ENCODE data around the gene AKR1B1. TPM values are rescaled to one million over a fixed set of nuclear protein-coding genes. Genes with fewer than 3 reads are reported as not detected.
A peak's percentile ranks its signal among the peaks of the same experiment; 100 is the strongest.

Gene AKR1B1
- total RNA-seq (2021) (104 and 111 TPM in 2 replicates), Bru-seq, nascent RNA (percentile 61 among the genes with signal in this experiment), BruChase-seq, experiment 1, labeled RNA remaining after a 2-hour chase (percentile 51 among the genes with signal in this experiment), BruChase-seq, experiment 2, labeled RNA remaining after a 6-hour chase (percentile 58 among the genes with signal in this experiment)
- long read RNA-seq, transcript AKR1B1-201 (10 exons, 1,409 nt) = major isoform, 104 of 124 reads
- long read RNA-seq, partial matches to known transcripts = 12 of 124 reads
- long read RNA-seq, other reads (novel, unspliced or antisense) = 7 of 124 reads

DNA sequence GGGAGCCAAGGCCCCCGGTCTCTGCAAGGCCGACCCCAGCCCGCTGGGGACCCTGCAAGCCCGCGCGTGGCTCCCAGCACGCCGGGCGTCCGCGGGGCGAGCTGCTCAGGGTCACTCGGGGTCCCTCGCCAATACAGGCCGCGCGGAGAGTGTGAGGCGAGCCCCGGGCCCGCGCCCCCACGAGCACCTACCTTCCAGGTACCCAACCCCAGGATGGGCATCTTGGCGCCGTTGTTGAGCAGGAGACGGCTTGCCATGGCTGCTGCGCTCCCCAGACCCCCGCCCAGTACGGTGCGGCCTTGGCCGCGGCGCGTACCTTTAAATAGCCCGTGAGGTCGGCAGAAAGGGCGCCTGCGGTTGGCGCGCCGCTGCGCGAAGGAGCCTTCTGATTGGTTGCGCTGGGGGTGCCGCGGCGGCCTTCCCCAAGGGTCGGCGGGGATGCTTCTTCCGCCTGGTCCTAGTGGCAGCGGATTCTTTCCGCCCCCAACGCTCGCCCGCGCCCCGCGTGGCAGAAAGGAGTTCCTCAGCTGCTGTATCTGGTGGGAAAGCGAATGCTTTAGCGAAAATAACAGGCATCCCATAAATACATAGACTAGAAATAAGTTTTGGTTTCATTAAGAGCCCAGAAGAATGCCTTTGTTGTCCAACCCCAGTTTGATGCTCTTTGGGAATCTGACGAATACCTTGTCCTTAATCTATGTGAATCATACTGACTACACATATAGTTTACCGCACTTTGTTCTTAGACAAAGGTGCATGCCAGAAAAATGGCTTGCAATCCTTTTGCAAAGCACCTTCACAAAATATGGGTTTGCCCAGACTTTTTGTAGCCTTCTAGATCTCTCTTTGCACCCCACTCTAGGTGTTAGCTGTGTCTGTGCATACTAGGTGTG is at the start of gene AKR1B1:
TSS of gene AKR1B1 (minus strand) at position 295 of the 893 bp plus-strand sequence. CDS start at position 257, 38 bp downstream.
- no TSS peak for BruUV-seq (replicated peaks)
- peak; percentile 96 for DNase-seq (ENCODE audit: low spot score)
- Histone ChIP-seq H3K27me3 (replicated peaks; ENCODE audit: insufficient read depth, low read depth, low read length, poor library complexity) (no peaks in the 10 kb centered on the region), H3K9me3 (ENCODE audit: low read depth, low read length, poor library complexity, severe bottlenecking) (peaks cover 1% of the 10 kb centered on the region), H3K4me1 (ENCODE audit: insufficient read depth, low read length, poor library complexity, severe bottlenecking) (peaks cover 5% of the 10 kb centered on the region), H3K36me3 (ENCODE audit: insufficient read depth, low read length, poor library complexity, severe bottlenecking) (no peaks in the 10 kb centered on the region), H3K27ac (ENCODE audit: low read depth, low read length, poor library complexity, severe bottlenecking) (peak within 1 kb of the TSS; percentile 65), H3K4me3 (ENCODE audit: low read depth, low read length, poor library complexity, severe bottlenecking) (peak within 1 kb of the TSS; percentile 85)
- ChIA-PET CTCF (no interaction called here), POLR2A (ENCODE audit: low non-redundant PET) (no interaction called here)
- TF ChIP-seq EZH2 (IDR thresholded peaks at IDR 0.05; ENCODE audit: borderline replicate concordance, low read depth, low read length, poor library complexity, severe bottlenecking) = no peak
- TF ChIP-seq, protein P1, sequence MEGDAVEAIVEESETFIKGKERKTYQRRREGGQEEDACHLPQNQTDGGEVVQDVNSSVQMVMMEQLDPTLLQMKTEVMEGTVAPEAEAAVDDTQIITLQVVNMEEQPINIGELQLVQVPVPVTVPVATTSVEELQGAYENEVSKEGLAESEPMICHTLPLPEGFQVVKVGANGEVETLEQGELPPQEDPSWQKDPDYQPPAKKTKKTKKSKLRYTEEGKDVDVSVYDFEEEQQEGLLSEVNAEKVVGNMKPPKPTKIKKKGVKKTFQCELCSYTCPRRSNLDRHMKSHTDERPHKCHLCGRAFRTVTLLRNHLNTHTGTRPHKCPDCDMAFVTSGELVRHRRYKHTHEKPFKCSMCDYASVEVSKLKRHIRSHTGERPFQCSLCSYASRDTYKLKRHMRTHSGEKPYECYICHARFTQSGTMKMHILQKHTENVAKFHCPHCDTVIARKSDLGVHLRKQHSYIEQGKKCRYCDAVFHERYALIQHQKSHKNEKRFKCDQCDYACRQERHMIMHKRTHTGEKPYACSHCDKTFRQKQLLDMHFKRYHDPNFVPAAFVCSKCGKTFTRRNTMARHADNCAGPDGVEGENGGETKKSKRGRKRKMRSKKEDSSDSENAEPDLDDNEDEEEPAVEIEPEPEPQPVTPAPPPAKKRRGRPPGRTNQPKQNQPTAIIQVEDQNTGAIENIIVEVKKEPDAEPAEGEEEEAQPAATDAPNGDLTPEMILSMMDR (conservative IDR thresholded peaks at IDR 0.05; ENCODE audit: low read depth, low read length) = peak; percentile 75
- intact Hi-C loops (cut with micrococcal nuclease; ENCODE audit: unreplicated experiment) = no loop called here

DNA sequence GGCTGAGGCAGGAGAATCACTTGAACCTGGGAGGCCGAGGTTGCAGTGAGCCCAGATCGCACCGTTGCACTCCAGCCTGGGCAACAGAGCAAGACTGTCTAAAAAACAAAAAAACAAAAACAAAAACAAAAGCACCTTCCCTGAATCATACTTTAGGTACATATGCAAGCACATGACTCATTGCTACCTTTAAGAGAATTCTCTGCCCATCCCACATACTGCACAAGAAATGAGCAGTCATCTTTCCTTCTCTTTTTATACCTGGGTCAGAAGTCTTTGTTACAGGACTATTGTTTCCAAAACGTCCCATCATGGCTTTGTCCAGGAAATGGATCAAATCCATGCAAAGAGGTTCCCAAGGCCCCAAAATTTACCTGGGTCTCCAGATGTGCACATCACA is 47.0 kb upstream of the AKR1B1 start:
- intact Hi-C loops (cut with micrococcal nuclease; ENCODE audit: unreplicated experiment) = no loop called here
- ChIA-PET CTCF (no interaction called here), POLR2A (ENCODE audit: low non-redundant PET) (no interaction called here)
- DNase-seq (ENCODE audit: low spot score) = no peak
- H3K27ac ChIP-seq (ENCODE audit: low read depth, low read length, poor library complexity, severe bottlenecking) = no peak overlapping the region
- BruUV-seq (replicated peaks) = no TSS peak
- TF ChIP-seq EZH2 (IDR thresholded peaks at IDR 0.05; ENCODE audit: borderline replicate concordance, low read depth, low read length, poor library complexity, severe bottlenecking) = no peak
- TF ChIP-seq, protein P1 (conservative IDR thresholded peaks at IDR 0.05; ENCODE audit: low read depth, low read length) = no peak
- H3K36me3 ChIP-seq (ENCODE audit: insufficient read depth, low read length, poor library complexity, severe bottlenecking) = no peaks in the 10 kb centered on the region
- no peaks in the 10 kb centered on the region for H3K9me3 ChIP-seq (ENCODE audit: low read depth, low read length, poor library complexity, severe bottlenecking)
- no peaks in the 10 kb centered on the region for H3K4me1 ChIP-seq (ENCODE audit: insufficient read depth, low read length, poor library complexity, severe bottlenecking)
- H3K27me3 ChIP-seq (replicated peaks; ENCODE audit: insufficient read depth, low read depth, low read length, poor library complexity) = peaks cover 3% of the 10 kb centered on the region
- no peak overlapping the region for H3K4me3 ChIP-seq (ENCODE audit: low read depth, low read length, poor library complexity, severe bottlenecking)

DNA sequence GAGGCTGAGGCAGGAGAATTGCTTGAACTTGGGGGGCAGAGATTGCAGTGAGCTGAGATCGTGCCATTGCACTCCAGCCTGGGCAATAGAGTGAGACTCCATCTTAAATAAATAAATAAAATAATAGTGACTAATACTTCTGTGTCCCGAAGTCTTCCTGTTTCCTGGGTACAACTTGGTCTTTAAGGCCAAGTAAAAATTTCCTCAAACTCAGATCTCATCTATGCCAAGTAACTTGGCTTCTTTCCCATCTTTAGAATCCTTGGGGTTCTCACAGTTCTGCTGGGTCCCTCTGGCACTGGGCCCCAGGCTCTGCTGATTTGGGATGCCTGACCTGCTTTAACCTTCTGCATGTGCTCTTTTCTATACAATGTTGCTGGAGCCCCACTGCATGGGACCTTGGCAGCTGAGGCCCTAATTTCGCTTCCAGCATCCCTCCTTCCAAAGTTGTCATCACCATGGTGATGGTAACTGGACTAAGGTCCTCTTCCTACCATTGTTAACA is 45.8 kb upstream of the AKR1B1 start:
- ChIA-PET POLR2A (ENCODE audit: low non-redundant PET) (no interaction called here), CTCF (no interaction called here)
- no peak for DNase-seq (ENCODE audit: low spot score)

More for the DNA sequence above, 45.8 kb upstream of the AKR1B1 start:
- no TSS peak for BruUV-seq (replicated peaks)
- Histone ChIP-seq H3K36me3 (ENCODE audit: insufficient read depth, low read length, poor library complexity, severe bottlenecking) (no peaks in the 10 kb centered on the region), H3K4me1 (ENCODE audit: insufficient read depth, low read length, poor library complexity, severe bottlenecking) (no peaks in the 10 kb centered on the region), H3K4me3 (ENCODE audit: low read depth, low read length, poor library complexity, severe bottlenecking) (no peak overlapping the region), H3K9me3 (ENCODE audit: low read depth, low read length, poor library complexity, severe bottlenecking) (no peaks in the 10 kb centered on the region), H3K27me3 (replicated peaks; ENCODE audit: insufficient read depth, low read depth, low read length, poor library complexity) (peaks cover 6% of the 10 kb centered on the region), H3K27ac (ENCODE audit: low read depth, low read length, poor library complexity, severe bottlenecking) (no peak overlapping the region)
- intact Hi-C loops (cut with micrococcal nuclease; ENCODE audit: unreplicated experiment) = no loop called here
- TF ChIP-seq, protein P1 (conservative IDR thresholded peaks at IDR 0.05; ENCODE audit: low read depth, low read length) = no peak
- TF ChIP-seq EZH2 (IDR thresholded peaks at IDR 0.05; ENCODE audit: borderline replicate concordance, low read depth, low read length, poor library complexity, severe bottlenecking) = no peak
